HL-60 (cell line): Measurements from ENCODE around the gene FBXW7.

Source experiments
- DNase-seq, 2 experiments: peaks; one replicate each; pipeline ENCODE4 v3.0.0-alpha.2; 2010 to 2020; ENCODE audit warnings: low read depth in 1 of 2, low spot score in 1 of 2
- H3K27ac ChIP-seq: fragments of 250-450 bp; sonication (Bioruptor Pico); replicated peaks from 2 replicates; pipeline ENCODE4 v1.5.1; 2020; ENCODE audit warnings: mild to moderate bottlenecking, moderate library complexity
- H3K27me3 ChIP-seq: fragments of 250-450 bp; sonication (Bioruptor Pico); 2 replicates; pipeline ENCODE4 v1.5.1; 2021; ENCODE audit warnings: mild to moderate bottlenecking, moderate library complexity; ENCODE audit not compliant: insufficient read depth, poor library complexity, severe bottlenecking
- H3K4me3 ChIP-seq: replicated peaks from 2 replicates; pipeline ENCODE4 v1.5.1; 2011; ENCODE audit warnings: mild to moderate bottlenecking, control low read depth, low read length; ENCODE audit not compliant: insufficient read depth
- CTCF ChIP-seq: IDR thresholded peaks from one replicate; pipeline ENCODE4 v1.5.1; 2011; ENCODE audit warnings: low read length, control low read depth, inconsistent platforms; ENCODE audit not compliant: insufficient read depth
- GABPA ChIP-seq: IDR thresholded peaks from 2 replicates; pipeline ENCODE4 v1.6.1; 2012; ENCODE audit warnings: low read depth
- POLR2AphosphoS5 ChIP-seq: IDR thresholded peaks from 2 replicates; pipeline ENCODE4 v1.6.1; 2012; ENCODE audit warnings: low read depth
- REST ChIP-seq: IDR thresholded peaks from 2 replicates; pipeline ENCODE4 v1.6.1; 2012; ENCODE audit warnings: low read depth; ENCODE audit not compliant: insufficient replicate concordance
- SPI1 ChIP-seq: IDR thresholded peaks from 2 replicates; pipeline ENCODE4 v1.6.1; 2012; ENCODE audit warnings: low read depth, mild to moderate bottlenecking, borderline replicate concordance

The FBXW7 gene

GRCh38 chr4:152467101-152467500 is 68.8 kb downstream of the FBXW7 start:
- H3K27me3 ChIP-seq, result no peaks in the 10 kb centered on the region
- TF ChIP-seq SPI1 (no peak; the same call in 1 of the 2 replicates), CTCF (no peak), GABPA (no peak), REST (no peak), POLR2AphosphoS5 (no peak)
- H3K4me3 ChIP-seq, result no peak overlapping the region
- DNase-seq, result peak in 1 of 2 experiments; percentile 21
- peak overlapping the region; percentile 25 for H3K27ac ChIP-seq

GRCh38 chr4:152464030-152464823 is 71.7 kb downstream of the FBXW7 start:
- peak in 1 of 2 experiments; percentile 43 for DNase-seq
- no peaks in the 10 kb centered on the region for H3K27me3 ChIP-seq
- no peak for TF ChIP-seq GABPA
- no peak for TF ChIP-seq CTCF
- no peak for TF ChIP-seq REST
- TF ChIP-seq POLR2AphosphoS5, result no peak
- TF ChIP-seq SPI1, result no peak
- H3K27ac ChIP-seq, result peak overlapping the region; percentile 59
- no peak overlapping the region for H3K4me3 ChIP-seq

- no peak for TF ChIP-seq GABPA
- no peak for TF ChIP-seq POLR2AphosphoS5
- TF ChIP-seq SPI1, result no peak
- TF ChIP-seq CTCF, result no peak
- TF ChIP-seq REST, result no peak
- H3K27ac ChIP-seq, result peak overlapping the region; percentile 59
- no peak for DNase-seq
- H3K4me3 ChIP-seq, result no peak overlapping the region
- H3K27me3 ChIP-seq, result no peaks in the 10 kb centered on the region
These were observed 72.3 kb downstream of the FBXW7 start for GRCh38 chr4:152463562-152463961.
